ENCODE data around the gene SLC6A19. TPM values are rescaled to one million over a fixed set of nuclear protein-coding genes. Genes with fewer than 3 reads are reported as not detected.

SLC6A19 gene
- total and polyA plus RNA-seq, 9 of the 15 experiments (the other 6 are each of a cell fraction or from before 2014, with no cell fraction given) = 0.03 to 1.6 (median 0.59) TPM

GRCh38 chr5:1182633-1183423 lies 18.6 kb upstream of the SLC6A19 start (continued):
- TF ChIP-seq KDM4B (IDR thresholded peaks at IDR 0.05; ENCODE audit: borderline replicate concordance in 2 of 2, low read depth in 1 of 2) (0 out of 4 replicates have a peak, but pooled peaks of 1 of the 2 experiments have one; percentile 37), CCAR2 (IDR thresholded peaks at IDR 0.05; ENCODE audit: low read depth, low read length) (no peak), RNF2 (IDR thresholded peaks at IDR 0.05) (no peak; the same call in 1 of the 2 replicates), HNRNPLL (IDR thresholded peaks at IDR 0.05; ENCODE audit: low read depth, low read length, poor library complexity, severe bottlenecking) (peak; percentile 19), LEF1 (IDR thresholded peaks at IDR 0.05) (no peak), TFAP4 (CRISPR knock-in tag; IDR thresholded peaks at IDR 0.05; ENCODE audit: borderline replicate concordance) (0 out of 2 replicates have a peak, but pooled peaks have one; percentile 65), GABPA (tag; conservative IDR thresholded peaks at IDR 0.05; ENCODE audit: low read depth) (no peak), TEAD4 (IDR thresholded peaks at IDR 0.05; ENCODE audit: low read length) (peak; percentile 65), TEAD4 (CRISPR knock-in tag; IDR thresholded peaks at IDR 0.05; ENCODE audit: borderline replicate concordance) (no peak), NRF1 (conservative IDR thresholded peaks at IDR 0.05 in 1 of 2, IDR thresholded peaks at IDR 0.05 in 1 of 2) (peak in 1 of 2 experiments; percentile 21; a peak in 1 of 4 replicates), KLF13 (tag; IDR thresholded peaks at IDR 0.05; ENCODE audit: borderline replicate concordance, low read depth) (no peak)
- TF ChIP-seq, protein P1, sequence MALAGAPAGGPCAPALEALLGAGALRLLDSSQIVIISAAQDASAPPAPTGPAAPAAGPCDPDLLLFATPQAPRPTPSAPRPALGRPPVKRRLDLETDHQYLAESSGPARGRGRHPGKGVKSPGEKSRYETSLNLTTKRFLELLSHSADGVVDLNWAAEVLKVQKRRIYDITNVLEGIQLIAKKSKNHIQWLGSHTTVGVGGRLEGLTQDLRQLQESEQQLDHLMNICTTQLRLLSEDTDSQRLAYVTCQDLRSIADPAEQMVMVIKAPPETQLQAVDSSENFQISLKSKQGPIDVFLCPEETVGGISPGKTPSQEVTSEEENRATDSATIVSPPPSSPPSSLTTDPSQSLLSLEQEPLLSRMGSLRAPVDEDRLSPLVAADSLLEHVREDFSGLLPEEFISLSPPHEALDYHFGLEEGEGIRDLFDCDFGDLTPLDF (CRISPR knock-in tag; IDR thresholded peaks at IDR 0.05) = no peak

Measured in K562 (cell line).